GM12878 (cell line): ENCODE measurements around the gene AFTPH. TPM values are rescaled to one million over a fixed set of nuclear protein-coding genes. Genes with fewer than 3 reads are reported as not detected.

ENCODE experiments used
- IKZF2 ChIP-seq, 2 experiments: fragments of 450-650 bp; IDR thresholded peaks; 2 replicates each; pipeline ENCODE4 v1.6.1; 2017; ENCODE audit warnings: mild to moderate bottlenecking in 2 of 2, moderate library complexity in 2 of 2
- NFYB ChIP-seq: IDR thresholded peaks from 2 replicates; pipeline ENCODE4 v1.6.1; 2011; ENCODE audit warnings: low read depth, mild to moderate bottlenecking, low read length, improper control_type of control experiment, moderate library complexity; ENCODE audit not compliant: insufficient read depth
- RAD51 ChIP-seq: fragments of 450-650 bp; IDR thresholded peaks from 2 replicates; pipeline ENCODE4 v1.6.1; 2016; ENCODE audit warnings: moderate library complexity, mild to moderate bottlenecking, inconsistent platforms
- RB1 ChIP-seq: fragments of 450-650 bp; formaldehyde crosslinking; IDR thresholded peaks from 2 replicates; pipeline ENCODE4 v1.6.1; 2017; ENCODE audit warnings: mild to moderate bottlenecking, borderline replicate concordance
- SUZ12 ChIP-seq: fragments of 200-600 bp; sonication (generic); IDR thresholded peaks from one replicate; pipeline ENCODE4 v1.6.1; 2018; ENCODE audit warnings: antibody characterized with exemption, mild to moderate bottlenecking; ENCODE audit not compliant: unreplicated experiment
- TAF1 ChIP-seq: IDR thresholded peaks from 2 replicates; pipeline ENCODE4 v1.6.1; 2011; ENCODE audit warnings: mild to moderate bottlenecking, low read depth, low read length, borderline replicate concordance
- polyA plus RNA-seq, 11 experiments: library from polyadenylated mRNA; depleted of rRNA in 4 of 11; unstranded in 6 of 11; stranded (reverse) in 5 of 11; fragments of >200 nt; fragmentation: Nextera tagmentation in 4 of 11; fragmentation: Illumina TruSeq in 1 of 11; extraction: Ambion mirVana in 4 of 11; extraction: Trizol in 1 of 11; gene quantifications; 1 replicate in 1 of 11; 2 replicates in 10 of 11; pipeline versions ENCODE4 v1.2.1 to v1.2.3, GENCODE V29; 2011 to 2016; ENCODE audit warnings: inconsistent platforms in 2 of 11, missing spikeins in 2 of 11, low read depth in 1 of 11
- total RNA-seq, 4 experiments: library from RNA; depleted of rRNA in 3 of 4; stranded (reverse); fragments of >200 nt in 3 of 4; fragmentation: Illumina TruSeq in 1 of 4; extraction: Trizol in 1 of 4; gene quantifications; 2 replicates each; pipeline versions ENCODE4 v1.2.1 to v1.2.3, GENCODE V29; 2013 to 2021
- TF ChIP-seq, protein P1 (sequence below): IDR thresholded peaks from 2 replicates; pipeline ENCODE4 v1.6.1; 2012; ENCODE audit warnings: mild to moderate bottlenecking, low read depth, low read length
- TF ChIP-seq, protein P2 (sequence below): fragments of 450-650 bp; IDR thresholded peaks from 2 replicates; pipeline ENCODE4 v1.6.1; 2017; ENCODE audit warnings: mild to moderate bottlenecking, moderate library complexity
- TF ChIP-seq, protein P3 (sequence below): fragments of 450-650 bp; IDR thresholded peaks from 2 replicates; pipeline ENCODE4 v1.6.1; 2018; ENCODE audit warnings: borderline replicate concordance, mild to moderate bottlenecking; ENCODE audit not compliant: partially characterized antibody
- TF ChIP-seq, protein P4 (sequence below): IDR thresholded peaks from 2 replicates; pipeline ENCODE4 v1.6.1; 2012; ENCODE audit warnings: low read depth, low read length, improper control_type of control experiment

AFTPH gene
- total and polyA plus RNA-seq, 10 of the 15 experiments (the other 5 are each of a cell fraction or from before 2014, with no cell fraction given), result 25.6 to 77.3 (median 39.5) TPM

DNA sequence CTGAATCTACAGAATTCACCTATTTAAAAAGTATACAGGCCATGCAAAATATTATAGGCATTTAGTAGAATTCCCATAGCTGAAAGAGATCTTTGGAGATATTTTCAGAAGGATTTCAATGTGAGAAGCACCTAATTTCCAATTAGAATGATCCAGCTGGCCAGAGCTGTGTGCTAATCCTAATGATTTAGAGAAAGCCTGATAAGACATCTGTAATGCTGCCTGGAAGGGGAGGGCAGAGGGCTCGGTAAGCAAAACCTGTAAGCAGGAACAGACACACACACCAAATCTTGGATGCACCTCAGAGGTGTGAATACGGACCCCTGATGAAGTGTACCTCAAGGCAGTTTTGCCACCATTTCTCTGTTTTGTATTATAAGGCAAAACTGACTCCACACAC, 115.6 kb downstream of the AFTPH start (continued):
- TF ChIP-seq, protein P1, sequence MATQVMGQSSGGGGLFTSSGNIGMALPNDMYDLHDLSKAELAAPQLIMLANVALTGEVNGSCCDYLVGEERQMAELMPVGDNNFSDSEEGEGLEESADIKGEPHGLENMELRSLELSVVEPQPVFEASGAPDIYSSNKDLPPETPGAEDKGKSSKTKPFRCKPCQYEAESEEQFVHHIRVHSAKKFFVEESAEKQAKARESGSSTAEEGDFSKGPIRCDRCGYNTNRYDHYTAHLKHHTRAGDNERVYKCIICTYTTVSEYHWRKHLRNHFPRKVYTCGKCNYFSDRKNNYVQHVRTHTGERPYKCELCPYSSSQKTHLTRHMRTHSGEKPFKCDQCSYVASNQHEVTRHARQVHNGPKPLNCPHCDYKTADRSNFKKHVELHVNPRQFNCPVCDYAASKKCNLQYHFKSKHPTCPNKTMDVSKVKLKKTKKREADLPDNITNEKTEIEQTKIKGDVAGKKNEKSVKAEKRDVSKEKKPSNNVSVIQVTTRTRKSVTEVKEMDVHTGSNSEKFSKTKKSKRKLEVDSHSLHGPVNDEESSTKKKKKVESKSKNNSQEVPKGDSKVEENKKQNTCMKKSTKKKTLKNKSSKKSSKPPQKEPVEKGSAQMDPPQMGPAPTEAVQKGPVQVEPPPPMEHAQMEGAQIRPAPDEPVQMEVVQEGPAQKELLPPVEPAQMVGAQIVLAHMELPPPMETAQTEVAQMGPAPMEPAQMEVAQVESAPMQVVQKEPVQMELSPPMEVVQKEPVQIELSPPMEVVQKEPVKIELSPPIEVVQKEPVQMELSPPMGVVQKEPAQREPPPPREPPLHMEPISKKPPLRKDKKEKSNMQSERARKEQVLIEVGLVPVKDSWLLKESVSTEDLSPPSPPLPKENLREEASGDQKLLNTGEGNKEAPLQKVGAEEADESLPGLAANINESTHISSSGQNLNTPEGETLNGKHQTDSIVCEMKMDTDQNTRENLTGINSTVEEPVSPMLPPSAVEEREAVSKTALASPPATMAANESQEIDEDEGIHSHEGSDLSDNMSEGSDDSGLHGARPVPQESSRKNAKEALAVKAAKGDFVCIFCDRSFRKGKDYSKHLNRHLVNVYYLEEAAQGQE, result no peak
- TF ChIP-seq TAF1, result no peak
- TF ChIP-seq, protein P2, sequence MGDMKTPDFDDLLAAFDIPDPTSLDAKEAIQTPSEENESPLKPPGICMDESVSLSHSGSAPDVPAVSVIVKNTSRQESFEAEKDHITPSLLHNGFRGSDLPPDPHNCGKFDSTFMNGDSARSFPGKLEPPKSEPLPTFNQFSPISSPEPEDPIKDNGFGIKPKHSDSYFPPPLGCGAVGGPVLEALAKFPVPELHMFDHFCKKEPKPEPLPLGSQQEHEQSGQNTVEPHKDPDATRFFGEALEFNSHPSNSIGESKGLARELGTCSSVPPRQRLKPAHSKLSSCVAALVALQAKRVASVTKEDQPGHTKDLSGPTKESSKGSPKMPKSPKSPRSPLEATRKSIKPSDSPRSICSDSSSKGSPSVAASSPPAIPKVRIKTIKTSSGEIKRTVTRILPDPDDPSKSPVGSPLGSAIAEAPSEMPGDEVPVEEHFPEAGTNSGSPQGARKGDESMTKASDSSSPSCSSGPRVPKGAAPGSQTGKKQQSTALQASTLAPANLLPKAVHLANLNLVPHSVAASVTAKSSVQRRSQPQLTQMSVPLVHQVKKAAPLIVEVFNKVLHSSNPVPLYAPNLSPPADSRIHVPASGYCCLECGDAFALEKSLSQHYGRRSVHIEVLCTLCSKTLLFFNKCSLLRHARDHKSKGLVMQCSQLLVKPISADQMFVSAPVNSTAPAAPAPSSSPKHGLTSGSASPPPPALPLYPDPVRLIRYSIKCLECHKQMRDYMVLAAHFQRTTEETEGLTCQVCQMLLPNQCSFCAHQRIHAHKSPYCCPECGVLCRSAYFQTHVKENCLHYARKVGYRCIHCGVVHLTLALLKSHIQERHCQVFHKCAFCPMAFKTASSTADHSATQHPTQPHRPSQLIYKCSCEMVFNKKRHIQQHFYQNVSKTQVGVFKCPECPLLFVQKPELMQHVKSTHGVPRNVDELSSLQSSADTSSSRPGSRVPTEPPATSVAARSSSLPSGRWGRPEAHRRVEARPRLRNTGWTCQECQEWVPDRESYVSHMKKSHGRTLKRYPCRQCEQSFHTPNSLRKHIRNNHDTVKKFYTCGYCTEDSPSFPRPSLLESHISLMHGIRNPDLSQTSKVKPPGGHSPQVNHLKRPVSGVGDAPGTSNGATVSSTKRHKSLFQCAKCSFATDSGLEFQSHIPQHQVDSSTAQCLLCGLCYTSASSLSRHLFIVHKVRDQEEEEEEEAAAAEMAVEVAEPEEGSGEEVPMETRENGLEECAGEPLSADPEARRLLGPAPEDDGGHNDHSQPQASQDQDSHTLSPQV, result no peak
- no peak for TF ChIP-seq RAD51
- no peak for TF ChIP-seq IKZF2 (IDR thresholded peaks at IDR 0.05)
- TF ChIP-seq, protein P3, sequence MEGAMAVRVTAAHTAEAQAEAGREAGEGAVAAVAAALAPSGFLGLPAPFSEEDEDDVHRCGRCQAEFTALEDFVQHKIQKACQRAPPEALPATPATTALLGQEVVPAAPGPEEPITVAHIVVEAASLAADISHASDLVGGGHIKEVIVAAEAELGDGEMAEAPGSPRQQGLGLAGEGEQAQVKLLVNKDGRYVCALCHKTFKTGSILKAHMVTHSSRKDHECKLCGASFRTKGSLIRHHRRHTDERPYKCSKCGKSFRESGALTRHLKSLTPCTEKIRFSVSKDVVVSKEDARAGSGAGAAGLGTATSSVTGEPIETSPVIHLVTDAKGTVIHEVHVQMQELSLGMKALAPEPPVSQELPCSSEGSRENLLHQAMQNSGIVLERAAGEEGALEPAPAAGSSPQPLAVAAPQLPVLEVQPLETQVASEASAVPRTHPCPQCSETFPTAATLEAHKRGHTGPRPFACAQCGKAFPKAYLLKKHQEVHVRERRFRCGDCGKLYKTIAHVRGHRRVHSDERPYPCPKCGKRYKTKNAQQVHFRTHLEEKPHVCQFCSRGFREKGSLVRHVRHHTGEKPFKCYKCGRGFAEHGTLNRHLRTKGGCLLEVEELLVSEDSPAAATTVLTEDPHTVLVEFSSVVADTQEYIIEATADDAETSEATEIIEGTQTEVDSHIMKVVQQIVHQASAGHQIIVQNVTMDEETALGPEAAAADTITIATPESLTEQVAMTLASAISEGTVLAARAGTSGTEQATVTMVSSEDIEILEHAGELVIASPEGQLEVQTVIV, result no peak
- no peak for TF ChIP-seq SUZ12
- TF ChIP-seq, protein P4, sequence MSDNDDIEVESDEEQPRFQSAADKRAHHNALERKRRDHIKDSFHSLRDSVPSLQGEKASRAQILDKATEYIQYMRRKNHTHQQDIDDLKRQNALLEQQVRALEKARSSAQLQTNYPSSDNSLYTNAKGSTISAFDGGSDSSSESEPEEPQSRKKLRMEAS, result no peak
- no peak for TF ChIP-seq RB1
- no peak for TF ChIP-seq NFYB
